ENCODE measurements around the gene POU2F1.
A peak's percentile ranks its signal among the peaks of the same experiment; 100 is the strongest.

Gene POU2F1

GRCh38 chr1:167453123-167453522, 232.4 kb downstream of the POU2F1 start:
- DNase-seq, result no peak

GRCh38 chr1:167454304-167454893, 233.7 kb downstream of the POU2F1 start:
- DNase-seq, result no peak

- DNase-seq, result peak; percentile 68
These were observed 234.5 kb downstream of the POU2F1 start for GRCh38 chr1:167454894-167455785.

- no peak for DNase-seq
These were observed 235.2 kb downstream of the POU2F1 start for GRCh38 chr1:167455786-167456446.

GRCh38 chr1:167456524-167456923, 235.8 kb downstream of the POU2F1 start:
- DNase-seq, result no peak

GRCh38 chr1:167456926-167457325, 236.2 kb downstream of the POU2F1 start:
- no peak for DNase-seq

- DNase-seq, result no peak
These were observed 237.4 kb downstream of the POU2F1 start for GRCh38 chr1:167457936-167458584.

GRCh38 chr1:167460836-167461235, 240.2 kb downstream of the POU2F1 start:
- DNase-seq, result no peak

- DNase-seq, result no peak
These were observed 241.7 kb downstream of the POU2F1 start for GRCh38 chr1:167462341-167462740.

GRCh38 chr1:167463080-167463479, 242.4 kb downstream of the POU2F1 start:
- DNase-seq, result no peak

GRCh38 chr1:167463875-167464575, 243.3 kb downstream of the POU2F1 start:
- no peak for DNase-seq

GRCh38 chr1:167465018-167465417, 244.3 kb downstream of the POU2F1 start:
- DNase-seq, result no peak

GRCh38 chr1:167465743-167466142, 245.1 kb downstream of the POU2F1 start:
- no peak for DNase-seq

- no peak for DNase-seq
These were observed 246.5 kb downstream of the POU2F1 start for GRCh38 chr1:167467126-167467710.

GRCh38 chr1:167467752-167468151, 247.1 kb downstream of the POU2F1 start:
- no peak for DNase-seq

GRCh38 chr1:167469280-167469965, 248.7 kb downstream of the POU2F1 start:
- no peak for DNase-seq

GRCh38 chr1:167471568-167471967, 250.9 kb downstream of the POU2F1 start:
- DNase-seq, result no peak

- DNase-seq, result no peak
These were observed 252.3 kb downstream of the POU2F1 start for GRCh38 chr1:167472752-167473521.

- DNase-seq, result no peak
These were observed 253.1 kb downstream of the POU2F1 start for GRCh38 chr1:167473761-167474160.

- DNase-seq, result no peak
These were observed 253.5 kb downstream of the POU2F1 start for GRCh38 chr1:167474191-167474641.

- DNase-seq, result no peak
These were observed 255.4 kb downstream of the POU2F1 start for GRCh38 chr1:167476061-167476460.

All from hematopoietic multipotent progenitor cell treated with erythropoietin and hydrocortisone succinate and interleukin-3 and kit ligand, for 8 days (in vitro differentiated cells).